PC-3 (cell line): ENCODE measurements around the gene CBX7.

Experiments
- CTCF ChIP-seq: fragments of 300-600 bp; sonication (generic); conservative IDR thresholded peaks from 2 replicates; pipeline ENCODE4 v1.5.1; 2017; ENCODE audit warnings: antibody characterized with exemption, low read depth, mild to moderate bottlenecking, low read length
- EZH2 ChIP-seq: fragments of 300-600 bp; sonication (generic); IDR thresholded peaks from one replicate; pipeline ENCODE4 v1.6.1; 2017; ENCODE audit warnings: antibody characterized with exemption, mild to moderate bottlenecking, low read length; ENCODE audit not compliant: unreplicated experiment
- EZH2phosphoT487 ChIP-seq: fragments of 300-600 bp; sonication (generic); IDR thresholded peaks from 2 replicates; pipeline ENCODE4 v1.6.1; 2018; ENCODE audit warnings: mild to moderate bottlenecking, antibody characterized with exemption, low read length, borderline replicate concordance

- TF ChIP-seq CTCF = no peak
- TF ChIP-seq EZH2 = no peak
- no peak for TF ChIP-seq EZH2phosphoT487
Measured at GRCh38 chr22:39087881-39088684, 64.4 kb downstream of the CBX7 start.
